Endometrium (tissue), 2 donors: ENCODE measurements around the gene PLPPR4.
"Not testable (repeated sequence)": the region's sequence is repeated elsewhere in the genome, so short reads cannot be mapped to it uniquely, and the experiment has no call there.

Source experiments
- FAIRE-seq: peaks from 2 replicates; lab custom pipeline; 2012; peaks lifted over from hg19 to GRCh38; lab: Jason Lieb, UNC
- donor health status: control.
- donor health status: control.

PLPPR4 gene

GRCh38 chr1:99269321-99269720, 5.0 kb downstream of the PLPPR4 start:
- FAIRE-seq = no peak

GRCh38 chr1:99270646-99271045, 6.4 kb downstream of the PLPPR4 start:
- FAIRE-seq = no peak

GRCh38 chr1:99271249-99271648, 7.0 kb downstream of the PLPPR4 start:
- no peak for FAIRE-seq

GRCh38 chr1:99277066-99277465, 12.8 kb downstream of the PLPPR4 start:
- no peak for FAIRE-seq

GRCh38 chr1:99279525-99279924, 15.2 kb downstream of the PLPPR4 start:
- FAIRE-seq = no peak

- no peak for FAIRE-seq
Observed at GRCh38 chr1:99281105-99281504, 16.8 kb downstream of the PLPPR4 start.

- FAIRE-seq = no peak
Observed at GRCh38 chr1:99282536-99282935, 18.2 kb downstream of the PLPPR4 start.

GRCh38 chr1:99283521-99283920, 19.2 kb downstream of the PLPPR4 start:
- FAIRE-seq = not testable (repeated sequence)

GRCh38 chr1:99292886-99293285, 28.6 kb downstream of the PLPPR4 start:
- FAIRE-seq = no peak

GRCh38 chr1:99297923-99298322, 33.6 kb downstream of the PLPPR4 start:
- no peak for FAIRE-seq

- no peak for FAIRE-seq
Observed at GRCh38 chr1:99304725-99305282, 40.5 kb downstream of the PLPPR4 start.

- FAIRE-seq = no peak
Observed at GRCh38 chr1:99305626-99306025, 41.3 kb downstream of the PLPPR4 start.

- no peak for FAIRE-seq
Observed at GRCh38 chr1:99306056-99306455, 41.8 kb downstream of the PLPPR4 start.

- FAIRE-seq = no peak
Observed at GRCh38 chr1:99306644-99307043, 42.4 kb downstream of the PLPPR4 start.

- FAIRE-seq = no peak
Observed at GRCh38 chr1:99315305-99315704, 51.0 kb downstream of the PLPPR4 start.

- no peak for FAIRE-seq
Observed at GRCh38 chr1:99326215-99326949, 62.1 kb downstream of the PLPPR4 start.

GRCh38 chr1:99327357-99327756, 63.1 kb downstream of the PLPPR4 start:
- no peak for FAIRE-seq

- FAIRE-seq = no peak
Observed at GRCh38 chr1:99328171-99328570, 63.9 kb downstream of the PLPPR4 start.

- FAIRE-seq = no peak
Observed at GRCh38 chr1:99331083-99331482, 66.8 kb downstream of the PLPPR4 start.

- no peak for FAIRE-seq
Observed at GRCh38 chr1:99331636-99332035, 67.3 kb downstream of the PLPPR4 start.

GRCh38 chr1:99332561-99332960, 68.3 kb downstream of the PLPPR4 start:
- no peak for FAIRE-seq

GRCh38 chr1:99334991-99335390, 70.7 kb downstream of the PLPPR4 start:
- FAIRE-seq = no peak

- no peak for FAIRE-seq
Observed at GRCh38 chr1:99347041-99347684, 82.9 kb downstream of the PLPPR4 start.
